Renal pelvis (tissue), 4 donors: Measurements from ENCODE around the gene IQSEC1. TPM values are rescaled to one million over a fixed set of nuclear protein-coding genes. Genes with fewer than 3 reads are reported as not detected.

ENCODE experiments used
- DNase-seq: peaks from one replicate; pipeline ENCODE4 v3.0.0-alpha.2; 2013
- polyA plus RNA-seq, 3 donors: library from polyadenylated mRNA; unstranded; fragments of 120-200 nt; gene quantifications; one replicate each; pipeline ENCODE4 v1.2.1, GENCODE V29; 2013; ENCODE audit not compliant: insufficient read length in 3 of 3

Gene IQSEC1
- polyA plus RNA-seq, 3 donors: 33.0 to 40.4 (median 35.6) TPM

GRCh38 chr3:13068269-13069010 is 4.8 kb downstream of the IQSEC1 start:
- DNase-seq: no peak

GRCh38 chr3:13067778-13068177 is 5.5 kb downstream of the IQSEC1 start:
- no peak for DNase-seq

GRCh38 chr3:13066834-13067233 is 6.4 kb downstream of the IQSEC1 start:
- no peak for DNase-seq

- no peak for DNase-seq
These were observed 7.0 kb downstream of the IQSEC1 start for GRCh38 chr3:13066236-13066635.

GRCh38 chr3:13065727-13066126 is 7.5 kb downstream of the IQSEC1 start:
- DNase-seq: no peak

- no peak for DNase-seq
These were observed 8.3 kb downstream of the IQSEC1 start for GRCh38 chr3:13064964-13065363.

- no peak for DNase-seq
These were observed 8.9 kb downstream of the IQSEC1 start for GRCh38 chr3:13064159-13064868.

- no peak for DNase-seq
These were observed 10.0 kb downstream of the IQSEC1 start for GRCh38 chr3:13063225-13063624.

GRCh38 chr3:13062647-13063046 is 10.6 kb downstream of the IQSEC1 start:
- no peak for DNase-seq

GRCh38 chr3:13060341-13060910 is 12.8 kb downstream of the IQSEC1 start:
- no peak for DNase-seq

- no peak for DNase-seq
These were observed 14.7 kb downstream of the IQSEC1 start for GRCh38 chr3:13058346-13059120.

- DNase-seq: no peak
These were observed 15.8 kb downstream of the IQSEC1 start for GRCh38 chr3:13057282-13058040.

GRCh38 chr3:13055634-13056033 is 17.6 kb downstream of the IQSEC1 start:
- DNase-seq: no peak

GRCh38 chr3:13054341-13055285 is 18.6 kb downstream of the IQSEC1 start:
- no peak for DNase-seq

- DNase-seq: no peak
These were observed 19.3 kb downstream of the IQSEC1 start for GRCh38 chr3:13053893-13054292.

- no peak for DNase-seq
These were observed 19.8 kb downstream of the IQSEC1 start for GRCh38 chr3:13053420-13053819.

GRCh38 chr3:13052191-13052820 is 20.9 kb downstream of the IQSEC1 start:
- no peak for DNase-seq

GRCh38 chr3:13051581-13051980 is 21.6 kb downstream of the IQSEC1 start:
- no peak for DNase-seq

GRCh38 chr3:13051066-13051465 is 22.2 kb downstream of the IQSEC1 start:
- DNase-seq: no peak

GRCh38 chr3:13050446-13050845 is 22.8 kb downstream of the IQSEC1 start:
- no peak for DNase-seq
